Fibroblast of pulmonary artery (primary cell): ENCODE data around the gene ALPL.

ENCODE experiments used
- DNase-seq: peaks from one replicate; pipeline ENCODE4 v3.0.0-alpha.2; 2010; ENCODE audit warnings: low read depth
- H3K4me3 ChIP-seq: replicated peaks from 2 replicates; pipeline ENCODE4 v1.5.1; 2011; ENCODE audit warnings: low read depth, mild to moderate bottlenecking, control low read depth, low read length, moderate library complexity
- CTCF ChIP-seq: IDR thresholded peaks from 2 replicates; pipeline ENCODE4 v1.5.1; 2011; ENCODE audit warnings: mild to moderate bottlenecking, control low read depth, low read length, inconsistent platforms; ENCODE audit errors: missing control alignments

The ALPL gene

GRCh38 chr1:21553116-21553926 is 44.1 kb downstream of the ALPL start:
- H3K4me3 ChIP-seq, result no peak overlapping the region
- peak; percentile 50 for DNase-seq
- no peak for TF ChIP-seq CTCF

GRCh38 chr1:21559788-21560567 is 50.8 kb downstream of the ALPL start:
- no peak overlapping the region for H3K4me3 ChIP-seq
- no peak for DNase-seq
- no peak for TF ChIP-seq CTCF

GRCh38 chr1:21560916-21561638 is 51.9 kb downstream of the ALPL start:
- TF ChIP-seq CTCF, result no peak
- DNase-seq, result no peak
- H3K4me3 ChIP-seq, result no peak overlapping the region

DNA sequence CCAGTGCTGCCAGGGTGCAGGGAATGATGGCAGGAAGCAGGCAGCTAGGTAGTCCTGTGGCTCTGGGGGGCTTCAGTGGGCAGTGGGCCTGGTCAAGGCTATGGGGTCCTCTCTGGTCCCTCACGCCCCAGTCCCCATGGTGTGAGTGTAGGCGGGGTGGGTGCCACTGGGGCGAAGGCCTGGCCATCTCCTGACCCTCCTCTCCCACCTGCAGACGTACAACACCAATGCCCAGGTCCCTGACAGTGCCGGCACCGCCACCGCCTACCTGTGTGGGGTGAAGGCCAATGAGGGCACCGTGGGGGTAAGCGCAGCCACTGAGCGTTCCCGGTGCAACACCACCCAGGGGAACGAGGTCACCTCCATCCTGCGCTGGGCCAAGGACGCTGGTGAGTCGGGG is 53.7 kb downstream of the ALPL start:
- no peak for DNase-seq
- TF ChIP-seq CTCF, result no peak
- H3K4me3 ChIP-seq, result no peak overlapping the region

- H3K4me3 ChIP-seq, result no peak overlapping the region
- no peak for DNase-seq
- TF ChIP-seq CTCF, result no peak
Measured at GRCh38 chr1:21563971-21564370, 54.7 kb downstream of the ALPL start.

DNA sequence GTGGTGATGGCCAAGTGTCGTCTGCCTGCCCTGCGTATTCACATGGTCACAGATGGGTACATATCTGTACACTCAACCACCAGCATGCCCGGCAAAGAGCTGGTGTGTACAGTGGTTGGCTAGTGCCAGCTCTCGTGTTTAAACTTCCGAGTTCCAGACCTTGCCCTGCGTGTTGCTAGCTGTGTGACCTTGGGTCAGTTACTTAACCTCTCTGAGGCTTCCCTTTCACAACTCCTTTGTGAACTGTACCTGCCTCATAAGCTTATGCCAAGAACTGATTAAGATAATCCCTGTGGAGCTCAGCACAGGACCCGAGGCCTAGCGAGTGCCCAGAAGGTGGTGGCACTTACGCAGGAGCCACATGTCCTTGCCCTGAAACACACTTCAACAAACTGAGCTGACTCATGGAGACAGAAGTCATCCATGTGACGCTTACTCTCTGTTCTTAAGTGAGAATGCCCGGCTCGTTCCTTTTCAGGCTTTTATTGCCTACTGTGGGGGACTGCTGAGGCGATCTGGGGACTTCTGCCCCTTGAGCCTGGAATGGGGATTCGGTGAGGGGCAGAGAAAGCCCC is 55.4 kb downstream of the ALPL start:
- no peak overlapping the region for H3K4me3 ChIP-seq
- no peak for TF ChIP-seq CTCF
- no peak for DNase-seq
